ENCODE data around the gene SLC38A1. TPM values are rescaled to one million over a fixed set of nuclear protein-coding genes. Genes with fewer than 3 reads are reported as not detected.

The SLC38A1 gene
- total RNA-seq, 1 experiment from 2014 or later: 107 TPM

DNA sequence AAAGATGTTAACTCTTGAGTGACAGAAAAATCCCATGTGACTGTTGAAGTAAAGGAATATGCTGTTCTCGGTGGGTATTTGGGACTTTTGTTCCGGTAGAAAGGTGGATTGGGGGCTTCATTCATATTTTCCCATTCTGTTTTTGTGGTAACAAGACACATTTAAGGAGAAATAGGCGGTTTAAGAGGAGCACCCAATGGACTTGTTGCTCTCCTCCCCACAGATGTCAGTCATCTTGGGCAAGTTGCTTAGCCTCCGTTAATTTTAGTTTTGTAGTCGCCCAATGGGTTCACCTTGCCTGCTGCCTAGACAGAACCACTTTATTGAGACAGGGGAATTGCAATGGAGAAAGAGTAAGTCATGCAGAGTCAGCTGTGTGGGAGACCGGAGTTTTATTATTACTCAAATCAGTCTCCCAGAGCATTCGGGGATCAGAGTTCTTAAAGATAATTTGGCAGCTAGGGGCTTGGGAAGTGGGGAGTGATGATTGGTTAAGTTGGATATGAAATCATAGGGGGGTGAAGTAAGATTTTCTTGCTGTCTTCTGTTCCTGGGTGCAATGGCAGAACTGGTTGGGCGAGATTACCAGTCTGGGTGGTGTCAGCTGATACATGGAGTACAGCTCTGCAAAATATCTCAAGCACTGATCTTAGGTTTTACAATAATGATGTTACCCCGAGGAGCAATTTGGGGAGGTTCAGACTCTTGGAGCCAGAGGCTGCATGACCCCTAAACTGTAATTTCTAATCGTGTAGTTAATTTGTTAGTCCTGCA lies 50.3 kb downstream of the SLC38A1 start:
- H3K9me3 ChIP-seq (ENCODE audit: low read length): no peaks in the 10 kb centered on the region
- H4K20me1 ChIP-seq (ENCODE audit: low read length): peaks cover 5% of the 10 kb centered on the region; the same call in 1 of the 2 replicates
- no peak overlapping the region for H2AFZ ChIP-seq (ENCODE audit: low read length)
- H3K9ac ChIP-seq (ENCODE audit: low read length): no peak overlapping the region
- H3K36me3 ChIP-seq (ENCODE audit: low read depth, low read length): peaks cover 50% of the 10 kb centered on the region
- 0 out of 2 replicates have a peak overlapping the region, but pooled peaks have one; percentile 3 for H3K4me2 ChIP-seq (ENCODE audit: low read length)
- peaks cover 74% of the 10 kb centered on the region for H3K79me2 ChIP-seq (ENCODE audit: low read length)
- H3K4me3 ChIP-seq (ENCODE audit: low read length): no peak overlapping the region
- H3K4me1 ChIP-seq (ENCODE audit: insufficient read depth, low read length): peaks cover 43% of the 10 kb centered on the region
- POLR2A ChIA-PET (ENCODE audit: unreplicated experiment): no interaction called here
- H3F3A ChIP-seq (ENCODE audit: low read length, unreplicated experiment): no peaks in the 10 kb centered on the region
- BruUV-seq (replicated peaks): no TSS peak
- H3K27me3 ChIP-seq (ENCODE audit: low read length): no peaks in the 10 kb centered on the region
- CTCF ChIA-PET: no interaction called here
- no peaks in the 10 kb centered on the region for H3K9me2 ChIP-seq (replicated peaks; ENCODE audit: low read length)
- TF ChIP-seq, protein P1, sequence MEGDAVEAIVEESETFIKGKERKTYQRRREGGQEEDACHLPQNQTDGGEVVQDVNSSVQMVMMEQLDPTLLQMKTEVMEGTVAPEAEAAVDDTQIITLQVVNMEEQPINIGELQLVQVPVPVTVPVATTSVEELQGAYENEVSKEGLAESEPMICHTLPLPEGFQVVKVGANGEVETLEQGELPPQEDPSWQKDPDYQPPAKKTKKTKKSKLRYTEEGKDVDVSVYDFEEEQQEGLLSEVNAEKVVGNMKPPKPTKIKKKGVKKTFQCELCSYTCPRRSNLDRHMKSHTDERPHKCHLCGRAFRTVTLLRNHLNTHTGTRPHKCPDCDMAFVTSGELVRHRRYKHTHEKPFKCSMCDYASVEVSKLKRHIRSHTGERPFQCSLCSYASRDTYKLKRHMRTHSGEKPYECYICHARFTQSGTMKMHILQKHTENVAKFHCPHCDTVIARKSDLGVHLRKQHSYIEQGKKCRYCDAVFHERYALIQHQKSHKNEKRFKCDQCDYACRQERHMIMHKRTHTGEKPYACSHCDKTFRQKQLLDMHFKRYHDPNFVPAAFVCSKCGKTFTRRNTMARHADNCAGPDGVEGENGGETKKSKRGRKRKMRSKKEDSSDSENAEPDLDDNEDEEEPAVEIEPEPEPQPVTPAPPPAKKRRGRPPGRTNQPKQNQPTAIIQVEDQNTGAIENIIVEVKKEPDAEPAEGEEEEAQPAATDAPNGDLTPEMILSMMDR (conservative IDR thresholded peaks at IDR 0.05; ENCODE audit: low read depth, low read length): no peak
- TF ChIP-seq EZH2phosphoT487 (IDR thresholded peaks at IDR 0.05; ENCODE audit: borderline replicate concordance, low read length) (no peak), EZH2 (IDR thresholded peaks at IDR 0.05; ENCODE audit: low read length, unreplicated experiment) (no peak)
- ATAC-seq (no peak), DNase-seq (peak; percentile 35)
- H3K27ac ChIP-seq (ENCODE audit: low read length): no peak overlapping the region
- intact Hi-C loops (cut with micrococcal nuclease): no loop called here

DNA sequence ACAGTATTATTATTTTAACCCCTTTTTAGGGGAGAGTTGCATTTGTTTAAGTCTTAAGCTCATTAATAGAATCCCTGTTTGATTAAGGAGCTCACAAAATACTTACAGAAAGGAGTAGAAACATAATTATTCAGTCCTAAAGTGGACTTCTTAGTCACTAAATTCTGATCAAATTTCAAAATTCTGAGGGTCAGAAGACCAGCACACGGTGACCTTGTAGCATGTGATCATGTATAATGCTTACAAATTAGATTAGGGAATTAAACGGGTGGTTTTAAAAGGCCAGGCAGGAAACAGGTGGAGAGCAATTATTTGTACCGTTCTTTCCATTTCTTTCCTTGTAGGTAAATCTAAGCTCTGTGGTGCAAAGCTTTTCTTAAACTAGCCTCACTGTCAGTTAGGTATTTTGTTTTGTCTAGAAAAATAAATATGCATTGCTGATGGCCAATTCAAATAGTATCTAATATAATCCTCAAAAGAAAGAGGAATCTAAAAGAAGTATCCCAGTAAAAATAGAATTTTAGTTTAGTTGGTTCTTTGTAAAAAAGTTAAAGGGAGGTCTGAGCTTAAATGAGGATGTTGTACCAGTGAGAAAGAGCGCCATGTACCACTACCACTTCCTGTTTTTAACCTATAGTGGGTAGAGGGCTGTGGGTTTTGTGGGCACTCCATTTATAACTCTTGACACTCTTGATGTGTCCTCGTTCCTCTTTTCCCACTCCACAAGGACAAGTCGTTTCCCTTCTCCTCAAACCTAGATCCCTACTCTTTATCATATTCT lies 51.1 kb downstream of the SLC38A1 start:
- ATAC-seq: no peak
- POLR2A ChIA-PET (ENCODE audit: unreplicated experiment): no interaction called here

More for the DNA sequence above, 51.1 kb downstream of the SLC38A1 start:
- intact Hi-C loops (cut with micrococcal nuclease): no loop called here
- no peaks in the 10 kb centered on the region for H3F3A ChIP-seq (ENCODE audit: low read length, unreplicated experiment)
- peaks cover 54% of the 10 kb centered on the region for H3K36me3 ChIP-seq (ENCODE audit: low read depth, low read length)
- no peak for DNase-seq
- H3K9me3 ChIP-seq (ENCODE audit: low read length): no peaks in the 10 kb centered on the region
- H3K79me2 ChIP-seq (ENCODE audit: low read length): peaks cover 74% of the 10 kb centered on the region
- peaks cover 5% of the 10 kb centered on the region; the same call in 1 of the 2 replicates for H4K20me1 ChIP-seq (ENCODE audit: low read length)
- H3K27ac ChIP-seq (ENCODE audit: low read length): no peak overlapping the region
- TF ChIP-seq EZH2 (IDR thresholded peaks at IDR 0.05; ENCODE audit: low read length, unreplicated experiment) (no peak), EZH2phosphoT487 (IDR thresholded peaks at IDR 0.05; ENCODE audit: borderline replicate concordance, low read length) (no peak)
- TF ChIP-seq, protein P1 (conservative IDR thresholded peaks at IDR 0.05; ENCODE audit: low read depth, low read length): no peak
- no TSS peak for BruUV-seq (replicated peaks)
- no peak overlapping the region for H3K9ac ChIP-seq (ENCODE audit: low read length)
- H3K27me3 ChIP-seq (ENCODE audit: low read length): no peaks in the 10 kb centered on the region
- H3K4me2 ChIP-seq (ENCODE audit: low read length): no peak overlapping the region
- no peak overlapping the region for H3K4me3 ChIP-seq (ENCODE audit: low read length)
- peaks cover 43% of the 10 kb centered on the region for H3K4me1 ChIP-seq (ENCODE audit: insufficient read depth, low read length)
- no peaks in the 10 kb centered on the region for H3K9me2 ChIP-seq (replicated peaks; ENCODE audit: low read length)
- CTCF ChIA-PET: no interaction called here
- no peak overlapping the region for H2AFZ ChIP-seq (ENCODE audit: low read length)
